SK-N-SH (cell line): ENCODE measurements around the gene RIPK4. TPM values are rescaled to one million over a fixed set of nuclear protein-coding genes. Genes with fewer than 3 reads are reported as not detected.

Source experiments
- CTCF ChIA-PET: fragments of 300-600, 350-600 bp; formaldehyde crosslinking; extraction: SDS; loops from one replicate; lab custom pipeline; 2021; lab: Yijun Ruan, JAX
- POLR2A ChIA-PET: fragments of 350-600 bp; sonication (Branson Sonifier 250); formaldehyde crosslinking; extraction: SDS; loops from one replicate; lab custom pipeline; 2020; ENCODE audit warnings: antibody characterized with exemption, inconsistent platforms; lab: Yijun Ruan, JAX
- DNase-seq: peaks from one replicate; pipeline ENCODE4 v3.0.0; 2012
- H2AFZ ChIP-seq: fragments of 200-600 bp; sonication (generic); 2 replicates; pipeline ENCODE4 v1.8.1; 2016; ENCODE audit warnings: antibody characterized with exemption, mild to moderate bottlenecking, low read depth
- H3F3A ChIP-seq: fragments of 200-600 bp; sonication (generic); replicated peaks from 2 replicates; pipeline ENCODE3; 2016; ENCODE audit warnings: antibody characterized with exemption, mild to moderate bottlenecking; ENCODE audit not compliant: insufficient read depth
- H3K27ac ChIP-seq, 2 experiments: fragments of 200-500 bp in 1 of 2; fragments of 200-600 bp in 1 of 2; sonication (Bioruptor generic) in 1 of 2; sonication (generic), shearing (Covaris generic) in 1 of 2; 2 replicates each; pipeline versions ENCODE4 v1.5.1 to v1.6.1; 2014 to 2016; ENCODE audit warnings: low read depth in 2 of 2, inconsistent platforms in 1 of 2, low read length in 1 of 2, mild to moderate bottlenecking in 1 of 2, mixed read lengths in 1 of 2
- H3K27me3 ChIP-seq: fragments of 200-600 bp; sonication (generic), shearing (Covaris generic); 2 replicates; pipeline ENCODE4 v1.6.1; 2016; ENCODE audit warnings: mixed run types; ENCODE audit not compliant: insufficient read depth
- H3K36me3 ChIP-seq, 2 experiments: fragments of 200-500 bp in 1 of 2; fragments of 200-600 bp in 1 of 2; sonication (Bioruptor generic) in 1 of 2; sonication (generic) in 1 of 2; replicated peaks in 1 of 2; 2 replicates each; pipeline versions ENCODE3 to v1.5.1; 2014 to 2016; ENCODE audit warnings: low read length in 1 of 2, mild to moderate bottlenecking in 1 of 2; ENCODE audit not compliant: insufficient read depth in 2 of 2, control insufficient read depth in 1 of 2
- H3K4me1 ChIP-seq, 2 experiments: fragments of 200-500 bp in 1 of 2; fragments of 200-600 bp in 1 of 2; sonication (Bioruptor generic) in 1 of 2; sonication (generic), shearing (Covaris generic) in 1 of 2; 2 replicates each; pipeline versions ENCODE4 v1.5.1 to v1.6.1; 2014 to 2016; ENCODE audit warnings: low read depth in 1 of 2, low read length in 1 of 2, mixed run types in 1 of 2; ENCODE audit not compliant: insufficient read depth in 2 of 2, control insufficient read depth in 1 of 2
- H3K4me2 ChIP-seq: fragments of 200-600 bp; sonication (generic), shearing (Covaris generic); 2 replicates; pipeline ENCODE4 v1.6.1; 2017; ENCODE audit warnings: mixed run types
- H3K4me3 ChIP-seq, 2 experiments: fragments of 200-500 bp in 1 of 2; fragments of 200-600 bp in 1 of 2; sonication (Bioruptor generic) in 1 of 2; sonication (generic), shearing (Covaris generic) in 1 of 2; 2 replicates each; pipeline versions ENCODE4 v1.5.1 to v1.8.1; 2014 to 2016; ENCODE audit warnings: low read depth in 2 of 2, inconsistent platforms in 1 of 2, low read length in 1 of 2, mild to moderate bottlenecking in 1 of 2, mixed read lengths in 1 of 2, moderate library complexity in 1 of 2
- H3K79me2 ChIP-seq: fragments of 200-600 bp; sonication (generic); 2 replicates; pipeline ENCODE4 v1.8.1; 2017; ENCODE audit warnings: mild to moderate bottlenecking; ENCODE audit not compliant: insufficient read depth
- H3K9ac ChIP-seq: fragments of 200-600 bp; sonication (generic); 2 replicates; pipeline ENCODE4 v1.6.1; 2017; ENCODE audit warnings: mixed run types
- H3K9me2 ChIP-seq: fragments of 200-600 bp; sonication (generic); 2 replicates; pipeline ENCODE4 v1.6.1; 2017; ENCODE audit warnings: mixed run types
- H3K9me3 ChIP-seq: fragments of 200-600 bp; sonication (generic); 2 replicates; pipeline ENCODE4 v1.6.1; 2017; ENCODE audit warnings: mixed run types, mild to moderate bottlenecking, moderate library complexity
- H4K20me1 ChIP-seq: fragments of 200-600 bp; sonication (generic); 2 replicates; pipeline ENCODE4 v1.6.1; 2017; ENCODE audit warnings: mild to moderate bottlenecking, mixed run types; ENCODE audit not compliant: insufficient read depth
- CHD2 ChIP-seq: fragments of 150-350 bp; IDR thresholded peaks from 2 replicates; pipeline ENCODE4 v1.6.1; 2018; ENCODE audit warnings: low read length; ENCODE audit not compliant: partially characterized antibody
- CTCF ChIP-seq: fragments of 200-600 bp; sonication (generic); IDR thresholded peaks from 2 replicates; pipeline ENCODE4 v1.6.1; 2017; ENCODE audit warnings: antibody characterized with exemption, mild to moderate bottlenecking, moderate library complexity
- ELF1 ChIP-seq: IDR thresholded peaks from 2 replicates; pipeline ENCODE4 v1.4.0; 2012
- EP300 ChIP-seq, 2 experiments: IDR thresholded peaks; 2 replicates each; pipeline versions ENCODE4 v1.4.0 to v1.6.1; 2012; ENCODE audit warnings: borderline replicate concordance in 1 of 2, low read depth in 1 of 2, low read length in 1 of 2
- FOXJ3 ChIP-seq: sonication (generic); formaldehyde crosslinking; IDR thresholded peaks from 2 replicates; pipeline ENCODE4 v1.5.1; 2020; ENCODE audit warnings: mild to moderate bottlenecking, missing genetic modification reagents
- GABPA ChIP-seq: IDR thresholded peaks from 2 replicates; pipeline ENCODE4 v1.4.0; 2012; ENCODE audit warnings: low read depth, mild to moderate bottlenecking
- GATA2 ChIP-seq: sonication (generic); formaldehyde crosslinking; IDR thresholded peaks from 2 replicates; pipeline ENCODE4 v1.5.0; 2020; ENCODE audit warnings: mild to moderate bottlenecking, missing genetic modification reagents
- JUND ChIP-seq: IDR thresholded peaks from 2 replicates; pipeline ENCODE4 v1.4.0; 2012
- MEF2A ChIP-seq: IDR thresholded peaks from 2 replicates; pipeline ENCODE4 v1.4.0; 2012; ENCODE audit warnings: low read depth, borderline replicate concordance
- MXI1 ChIP-seq: IDR thresholded peaks from 2 replicates; pipeline ENCODE4 v1.6.1; 2012; ENCODE audit warnings: mild to moderate bottlenecking, low read depth, low read length, improper control_type of control experiment
- NFIC ChIP-seq: IDR thresholded peaks from 2 replicates; pipeline ENCODE4 v1.4.0; 2012; ENCODE audit warnings: borderline replicate concordance
- POLR2AphosphoS5 ChIP-seq: IDR thresholded peaks from 2 replicates; pipeline ENCODE4 v1.6.1; 2012; ENCODE audit warnings: low read depth, low read length
- RAD21 ChIP-seq: IDR thresholded peaks from 2 replicates; pipeline ENCODE4 v1.6.1; 2012; ENCODE audit warnings: mild to moderate bottlenecking, low read length
- SIN3A ChIP-seq: IDR thresholded peaks from 2 replicates; pipeline ENCODE4 v1.6.1; 2012; ENCODE audit warnings: low read depth, mild to moderate bottlenecking, low read length, moderate library complexity, borderline replicate concordance
- SMC3 ChIP-seq: IDR thresholded peaks from 2 replicates; pipeline ENCODE4 v1.6.1; 2012; ENCODE audit warnings: low read depth, low read length, improper control_type of control experiment
- TAF1 ChIP-seq: IDR thresholded peaks from 2 replicates; pipeline ENCODE4 v1.6.1; 2012; ENCODE audit warnings: low read depth, mild to moderate bottlenecking, low read length, moderate library complexity, borderline replicate concordance
- TEAD4 ChIP-seq: IDR thresholded peaks from 2 replicates; pipeline ENCODE4 v1.4.0; 2012; ENCODE audit warnings: mild to moderate bottlenecking, borderline replicate concordance; ENCODE audit not compliant: insufficient read depth
- USF1 ChIP-seq: IDR thresholded peaks from 2 replicates; pipeline ENCODE4 v1.4.0; 2012; ENCODE audit warnings: low read depth, borderline replicate concordance
- ZBTB33 ChIP-seq: IDR thresholded peaks from 2 replicates; pipeline ENCODE4 v1.4.0; 2012; ENCODE audit warnings: low read depth, borderline replicate concordance
- WGBS: methylation state at CpG from one replicate; pipeline ENCODE4 v1.1.6; 2017; ENCODE audit warnings: low lambda C conversion rate; 5-methylcytosine and 5-hydroxymethylcytosine counted together
- polyA plus RNA-seq, 3 experiments: library from polyadenylated mRNA; depleted of rRNA; stranded (reverse); fragments of >200 nt; gene quantifications; 2 replicates each; pipeline ENCODE4 v1.2.3, GENCODE V29; 2012

The RIPK4 gene
- polyA plus RNA-seq, 1 of the 3 experiments (the other 2 are of a cell fraction): 11.0 TPM

GRCh38 chr21:41763996-41764395 is 2.9 kb downstream of the RIPK4 start:
- Histone ChIP-seq H3K9me2 (no peaks in the 10 kb centered on the region), H3F3A (peaks cover 14% of the 10 kb centered on the region), H3K9ac (no peak overlapping the region), H3K4me1 (peaks cover 0 to 10% of the 10 kb centered on the region in 2 experiments; a peak in 2 of 4 replicates), H3K27me3 (no peaks in the 10 kb centered on the region), H3K9me3 (no peaks in the 10 kb centered on the region), H3K27ac (no peak overlapping the region), H4K20me1 (no peaks in the 10 kb centered on the region), H2AFZ (no peak overlapping the region), H3K4me2 (no peak overlapping the region), H3K4me3 (no peak overlapping the region), H3K79me2 (peaks cover 16% of the 10 kb centered on the region; the same call in 1 of the 2 replicates), H3K36me3 (no peaks in the 10 kb centered on the region)
- POLR2A ChIA-PET: no interaction called here
- CTCF ChIA-PET: interaction anchor here (1.3 to 2.1 kb wide), 2 partner anchors 14 to 151 kb away, joined by 5 to 16 read pairs; no protein-coding TSS in a partner anchor
- DNase-seq: no peak
- TF ChIP-seq ZBTB33 (no peak), RAD21 (no peak), GATA2 (no peak), SMC3 (no peak), ELF1 (no peak), CTCF (no peak), USF1 (no peak), CHD2 (no peak), GABPA (no peak), SIN3A (no peak), MXI1 (no peak)
- no CpG with 5 or more reads among the region's 8 CpGs for WGBS

- no peak overlapping the region for H3K27ac ChIP-seq
- peaks cover 16% of the 10 kb centered on the region; the same call in 1 of the 2 replicates for H3K79me2 ChIP-seq
- H3K27me3 ChIP-seq: no peaks in the 10 kb centered on the region
- no peak for TF ChIP-seq TEAD4
- no peak for TF ChIP-seq SIN3A
- TF ChIP-seq SMC3: no peak
- no peak for TF ChIP-seq POLR2AphosphoS5
- TF ChIP-seq JUND: no peak
- TF ChIP-seq MEF2A: no peak
- TF ChIP-seq EP300 (IDR thresholded peaks at IDR 0.05; ENCODE audit: borderline replicate concordance in 1 of 2, low read depth in 1 of 2, low read length in 1 of 2): no peak
- TF ChIP-seq TAF1: no peak
- no peak for TF ChIP-seq NFIC
- TF ChIP-seq FOXJ3 (CRISPR knock-in tag): no peak
- H2AFZ ChIP-seq: no peak overlapping the region
- H3K9me2 ChIP-seq: no peaks in the 10 kb centered on the region
- peaks cover 0 to 10% of the 10 kb centered on the region in 2 experiments; a peak in 2 of 4 replicates for H3K4me1 ChIP-seq
- H3K9ac ChIP-seq: no peak overlapping the region
- no peak overlapping the region for H3K4me2 ChIP-seq
- H3F3A ChIP-seq: peaks cover 14% of the 10 kb centered on the region
- no peaks in the 10 kb centered on the region for H3K36me3 ChIP-seq
- no peak overlapping the region for H3K4me3 ChIP-seq
- POLR2A ChIA-PET: no interaction called here
- H4K20me1 ChIP-seq: no peaks in the 10 kb centered on the region
- CTCF ChIA-PET: interaction anchor here (1.3 to 2.1 kb wide), 2 partner anchors 15 to 150 kb away, joined by 5 to 16 read pairs; no protein-coding TSS in a partner anchor
- 82% methylated on average over 13 of the region's 21 CpGs for WGBS
- DNase-seq: no peak
- no peaks in the 10 kb centered on the region for H3K9me3 ChIP-seq
Measured at GRCh38 chr21:41763398-41763931, 3.4 kb downstream of the RIPK4 start.
